Measurements from ENCODE around the gene TANK. TPM values are rescaled to one million over a fixed set of nuclear protein-coding genes. Genes with fewer than 3 reads are reported as not detected.
"Not testable (repeated sequence)": the region's sequence is repeated elsewhere in the genome, so short reads cannot be mapped to it uniquely, and the experiment has no call there.

TANK gene
- total RNA-seq, 6 donors from 2014 or later, result 41.9 to 214 (median 75.0) TPM

DNA sequence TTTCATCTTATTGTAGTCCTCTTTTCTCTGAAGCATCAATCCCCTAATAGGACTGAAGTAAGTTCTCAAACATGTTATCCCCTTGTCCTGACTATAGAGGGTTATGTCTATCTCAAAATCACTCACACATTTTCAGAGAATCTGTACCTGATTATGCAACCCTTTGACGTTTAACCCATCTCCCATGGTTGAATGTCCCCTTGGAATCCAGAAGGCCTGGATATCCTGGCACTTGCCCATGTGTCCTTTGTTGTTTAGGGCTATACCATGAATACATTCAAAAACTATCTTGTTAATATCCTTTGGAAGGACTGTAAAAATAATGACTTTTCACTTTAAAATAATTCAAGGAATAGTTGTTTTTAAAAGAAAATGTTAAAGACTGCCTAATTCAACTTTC is 81.7 kb downstream of the TANK start:
- ATAC-seq (ENCODE audit: low FRiP score in 2 of 2) (no peak), DNase-seq (no peak)
- H3K27ac ChIP-seq, result no peak overlapping the region
- peaks cover 17 to 27% (median 20%) of the 10 kb centered on the region in 4 donors for H3K4me1 ChIP-seq
- H3K27me3 ChIP-seq, result no peaks in the 10 kb centered on the region
- H3K9me3 ChIP-seq, result no peaks in the 10 kb centered on the region
- WGBS, 2 donors, result 33 to 43% methylated on average over 1 of the region's 1 CpG
- TF ChIP-seq, protein P1, sequence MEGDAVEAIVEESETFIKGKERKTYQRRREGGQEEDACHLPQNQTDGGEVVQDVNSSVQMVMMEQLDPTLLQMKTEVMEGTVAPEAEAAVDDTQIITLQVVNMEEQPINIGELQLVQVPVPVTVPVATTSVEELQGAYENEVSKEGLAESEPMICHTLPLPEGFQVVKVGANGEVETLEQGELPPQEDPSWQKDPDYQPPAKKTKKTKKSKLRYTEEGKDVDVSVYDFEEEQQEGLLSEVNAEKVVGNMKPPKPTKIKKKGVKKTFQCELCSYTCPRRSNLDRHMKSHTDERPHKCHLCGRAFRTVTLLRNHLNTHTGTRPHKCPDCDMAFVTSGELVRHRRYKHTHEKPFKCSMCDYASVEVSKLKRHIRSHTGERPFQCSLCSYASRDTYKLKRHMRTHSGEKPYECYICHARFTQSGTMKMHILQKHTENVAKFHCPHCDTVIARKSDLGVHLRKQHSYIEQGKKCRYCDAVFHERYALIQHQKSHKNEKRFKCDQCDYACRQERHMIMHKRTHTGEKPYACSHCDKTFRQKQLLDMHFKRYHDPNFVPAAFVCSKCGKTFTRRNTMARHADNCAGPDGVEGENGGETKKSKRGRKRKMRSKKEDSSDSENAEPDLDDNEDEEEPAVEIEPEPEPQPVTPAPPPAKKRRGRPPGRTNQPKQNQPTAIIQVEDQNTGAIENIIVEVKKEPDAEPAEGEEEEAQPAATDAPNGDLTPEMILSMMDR (IDR thresholded peaks at IDR 0.05), result no peak
- TF ChIP-seq EP300 (IDR thresholded peaks at IDR 0.05), result no peak
- no peak for TF ChIP-seq POLR2AphosphoS5 (IDR thresholded peaks at IDR 0.05)
- TF ChIP-seq POLR2A (IDR thresholded peaks at IDR 0.05), result no peak
- no peak overlapping the region for H3K4me3 ChIP-seq
- no peaks in the 10 kb centered on the region for H3K36me3 ChIP-seq

DNA sequence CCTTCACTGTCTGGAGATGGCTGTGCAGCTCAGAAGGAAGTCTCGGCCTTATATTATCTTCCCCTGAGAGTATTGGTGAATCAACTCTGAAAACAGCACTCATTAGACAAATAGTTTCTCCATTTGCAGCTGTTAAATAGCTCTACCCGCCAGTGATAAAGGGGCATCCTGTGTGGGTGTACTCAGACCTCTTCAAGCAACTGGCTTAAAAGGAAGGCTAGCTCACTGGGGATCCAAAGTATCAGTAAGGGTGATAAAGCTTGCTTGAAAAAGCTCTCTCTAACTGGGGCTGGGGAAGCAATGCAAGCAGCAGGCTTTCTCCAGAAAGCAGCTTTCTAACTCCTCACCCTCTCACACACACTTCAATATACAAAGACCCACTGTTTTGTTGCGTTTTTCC is 83.1 kb downstream of the TANK start:
- peaks cover 5 to 15% (median 10%) of the 10 kb centered on the region in 4 donors for H3K4me1 ChIP-seq
- ATAC-seq (ENCODE audit: low FRiP score in 2 of 2) (no peak), DNase-seq (no peak)
- no peaks in the 10 kb centered on the region for H3K36me3 ChIP-seq
- H3K4me3 ChIP-seq, result no peak overlapping the region
- 74 to 83% methylated on average over 3 of the region's 3 CpGs for WGBS, 2 donors
- H3K27me3 ChIP-seq, result no peaks in the 10 kb centered on the region
- no peaks in the 10 kb centered on the region for H3K9me3 ChIP-seq
- no peak overlapping the region for H3K27ac ChIP-seq
- TF ChIP-seq, protein P1 (IDR thresholded peaks at IDR 0.05), result no peak
- no peak for TF ChIP-seq POLR2AphosphoS5 (IDR thresholded peaks at IDR 0.05)
- no peak for TF ChIP-seq EP300 (IDR thresholded peaks at IDR 0.05)
- TF ChIP-seq POLR2A (IDR thresholded peaks at IDR 0.05), result no peak

DNA sequence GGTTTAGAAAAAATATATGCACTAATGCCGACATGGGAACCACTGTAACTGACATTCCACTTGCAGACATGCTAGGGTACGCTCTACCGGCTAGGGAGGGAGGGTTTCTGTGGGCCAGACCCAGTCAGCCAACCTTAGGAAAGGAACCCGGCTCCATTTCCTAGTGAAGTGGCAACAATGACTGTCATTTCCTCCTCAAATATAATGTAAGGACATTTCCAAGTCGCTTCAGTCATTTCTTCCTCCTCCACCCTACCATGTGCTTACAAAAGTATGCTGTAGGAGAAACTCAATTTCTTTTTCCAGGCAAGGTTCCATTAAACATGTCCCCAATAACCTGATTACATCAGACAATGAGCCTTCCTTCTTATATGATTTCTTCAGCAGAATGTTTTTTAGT is 83.7 kb downstream of the TANK start:
- DNase-seq, result no peak
- peak overlapping the region in 3 of 4 donors; percentile 45 to 50 (median 46) for H3K4me3 ChIP-seq
- WGBS, 2 donors, result 49 to 65% methylated on average over 5 of the region's 5 CpGs

DNA sequence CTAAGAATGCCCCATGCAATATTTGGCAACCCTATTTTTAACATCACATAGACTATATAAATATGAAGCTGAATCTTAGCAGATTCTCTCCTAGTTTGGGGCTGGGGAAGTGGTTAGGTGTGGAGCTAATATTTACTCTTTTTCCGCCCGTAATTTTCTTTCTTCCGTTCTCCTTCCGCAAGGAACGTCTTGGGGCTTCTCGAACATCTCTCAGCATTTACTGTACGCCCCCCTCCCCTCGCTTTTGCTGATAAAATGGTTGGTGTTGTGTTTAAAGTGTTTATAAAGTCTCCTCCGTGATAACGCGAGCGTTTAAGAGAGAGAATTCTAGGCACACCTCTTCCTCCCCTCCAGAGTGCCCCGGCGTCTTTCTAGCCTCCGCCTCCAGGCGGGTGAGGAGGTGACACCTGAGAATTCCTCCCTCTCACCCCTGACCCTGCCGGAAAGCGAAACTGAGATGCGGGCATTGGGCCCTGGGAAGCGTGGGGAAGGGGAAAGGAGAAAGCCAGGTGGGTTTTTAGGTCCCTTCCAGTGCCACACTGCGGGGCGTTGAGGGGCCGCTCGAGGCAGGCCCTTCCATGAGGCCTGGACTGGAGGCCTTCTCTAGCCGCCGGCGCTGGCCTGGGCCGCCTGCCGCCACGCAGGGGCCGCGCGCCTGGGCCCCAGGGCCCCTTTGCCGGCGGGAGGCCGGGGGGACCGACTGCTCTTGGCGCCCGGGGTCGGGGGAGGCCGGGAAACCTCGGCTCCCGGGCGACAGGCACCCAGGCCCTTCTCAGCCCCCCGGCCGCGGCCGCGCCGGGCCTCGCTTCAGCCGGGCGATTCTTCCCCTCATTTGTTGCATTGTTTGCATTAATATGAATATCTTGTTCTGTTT is 84.4 kb downstream of the TANK start:
- Histone ChIP-seq H3K27ac (peak overlapping the region; percentile 64 to 84 (median 78)), H3K4me3 (peak overlapping the region in 3 of 4 donors; percentile 45 to 50 (median 46))
- not testable (repeated sequence) for H3K27me3 ChIP-seq, H3K4me1 ChIP-seq, H3K9me3 ChIP-seq, H3K36me3 ChIP-seq
- TF ChIP-seq, protein P1 (IDR thresholded peaks at IDR 0.05), result peak in 2 of 6 experiments; percentile 6 to 36
- peak in 2 of 4 donors; percentile 66 to 70 for TF ChIP-seq POLR2A (IDR thresholded peaks at IDR 0.05)
- peak; percentile 17 to 19 for TF ChIP-seq POLR2AphosphoS5 (IDR thresholded peaks at IDR 0.05)
- WGBS, 2 donors, result 25 to 31% methylated on average over 20 to 25 of the region's 53 CpGs
- DNase-seq (peak; percentile 65 to 87), ATAC-seq (ENCODE audit: low FRiP score in 2 of 2) (peak; percentile 92 to 98)

More for the DNA sequence above, 83.7 kb downstream of the TANK start:
- Histone ChIP-seq H3K36me3 (no peaks in the 10 kb centered on the region), H3K27me3 (no peaks in the 10 kb centered on the region), H3K27ac (peak overlapping the region; percentile 64 to 84 (median 78)), H3K4me1 (peaks cover 0 to 14% (median 9%) of the 10 kb centered on the region in 4 donors), H3K9me3 (no peaks in the 10 kb centered on the region)
- no peak for TF ChIP-seq POLR2AphosphoS5 (IDR thresholded peaks at IDR 0.05)
- no peak for TF ChIP-seq POLR2A (IDR thresholded peaks at IDR 0.05)
- TF ChIP-seq, protein P1 (IDR thresholded peaks at IDR 0.05), result no peak
- TF ChIP-seq EP300 (IDR thresholded peaks at IDR 0.05), result no peak
- no peak for ATAC-seq (ENCODE audit: low FRiP score in 2 of 2)
